Measurements from ENCODE around the gene LONP2. TPM values are rescaled to one million over a fixed set of nuclear protein-coding genes. Genes with fewer than 3 reads are reported as not detected.
"Not testable (repeated sequence)": the region's sequence is repeated elsewhere in the genome, so short reads cannot be mapped to it uniquely, and the experiment has no call there.

Gene LONP2
- total RNA-seq, 2 experiments from 2014 or later, result 50.3 to 51.6 TPM

DNA sequence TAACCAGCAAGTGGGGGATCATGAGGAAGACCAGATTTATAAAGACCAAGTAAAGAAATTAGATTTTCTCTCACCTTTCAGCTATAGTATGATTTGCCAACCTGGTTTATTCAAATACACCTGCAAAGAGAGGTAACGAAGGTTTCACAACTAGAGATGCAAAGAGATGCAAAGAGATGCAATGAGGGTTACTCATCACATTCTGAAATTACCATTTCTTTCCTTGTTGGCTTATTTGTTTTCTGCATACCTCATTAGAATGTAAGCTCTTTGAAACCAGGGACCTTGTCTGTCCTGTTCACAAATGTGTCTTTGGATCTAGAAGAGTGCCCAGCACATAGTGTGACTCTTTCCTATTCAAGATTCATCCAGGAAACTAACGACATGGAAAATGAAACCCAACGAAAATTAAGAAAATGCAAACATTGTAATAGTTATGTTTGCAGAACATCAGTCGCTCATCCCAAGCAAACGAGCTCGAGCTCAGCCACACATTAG is 9.0 kb upstream of the LONP2 start:
- H3K36me3 Mint-ChIP-seq (ENCODE audit: low read depth), result no peaks in the 10 kb centered on the region
- TF ChIP-seq CTCF (IDR thresholded peaks at IDR 0.05), result no peak
- CTCF ChIA-PET, result interaction anchor here (2.5 kb wide), 1 partner anchor 388 kb away, joined by 8 read pairs; no protein-coding TSS in a partner anchor
- no peak overlapping the region for H3K4me3 Mint-ChIP-seq
- DNase-seq, result no peak
- POLR2A ChIA-PET, result interaction anchor here (1.3 kb wide), 1 partner anchor 11 kb away, joined by 4 read pairs; no protein-coding TSS in a partner anchor
- H3K27ac Mint-ChIP-seq, result no peak overlapping the region
- peaks cover 23% of the 10 kb centered on the region for H3K4me1 Mint-ChIP-seq (ENCODE audit: low read depth)
- H3K9me3 Mint-ChIP-seq, result peaks cover 4% of the 10 kb centered on the region
- H3K27me3 Mint-ChIP-seq, result no peaks in the 10 kb centered on the region
- ATAC-seq, result no peak
- intact Hi-C loops (cut with micrococcal nuclease), result loop anchor here (10.0 kb wide), 1 partner anchor 390 kb away; no protein-coding TSS in a partner anchor

DNA sequence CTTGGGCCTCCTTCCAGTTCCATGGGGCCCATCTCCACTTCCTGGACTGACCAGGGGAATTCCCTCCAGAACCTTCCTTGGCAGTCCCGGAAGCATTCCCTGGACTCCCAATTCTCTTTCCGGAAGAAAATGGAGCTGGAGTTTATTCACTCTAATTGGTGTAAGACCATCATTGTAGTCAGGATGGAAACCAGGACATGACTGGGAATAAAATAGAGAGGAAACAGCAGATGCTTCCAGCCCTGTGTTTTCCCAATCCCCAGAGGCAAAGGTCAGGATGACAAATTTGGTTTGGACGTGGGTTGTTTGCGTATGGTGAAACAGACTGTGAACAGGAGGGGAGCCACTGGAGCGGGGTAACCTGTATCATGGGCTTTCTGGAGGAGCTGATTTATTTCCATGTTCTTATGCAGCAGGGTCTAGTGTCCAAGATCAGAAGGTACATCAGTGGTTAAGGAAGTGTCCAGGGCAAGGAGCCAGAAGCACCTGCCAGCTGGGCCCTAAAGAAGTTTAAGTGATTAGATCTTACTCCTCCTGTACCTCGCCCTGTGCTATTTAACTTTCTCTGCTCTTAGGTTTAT is 8.5 kb upstream of the LONP2 start:
- H3K9me3 Mint-ChIP-seq, result peaks cover 6% of the 10 kb centered on the region
- H3K36me3 Mint-ChIP-seq (ENCODE audit: low read depth), result no peaks in the 10 kb centered on the region
- H3K27me3 Mint-ChIP-seq, result no peaks in the 10 kb centered on the region
- CTCF ChIA-PET, result interaction anchor here (1.5 to 2.5 kb wide), 2 partner anchors 388 to 394 kb away, joined by 6 to 8 read pairs; no protein-coding TSS in a partner anchor
- intact Hi-C loops (cut with micrococcal nuclease), result loop anchor here (10.0 kb wide), 1 partner anchor 389 kb away; no protein-coding TSS in a partner anchor
- DNase-seq (no peak), ATAC-seq (no peak)
- peaks cover 23% of the 10 kb centered on the region for H3K4me1 Mint-ChIP-seq (ENCODE audit: low read depth)
- H3K4me3 Mint-ChIP-seq, result no peak overlapping the region
- no peak overlapping the region for H3K27ac Mint-ChIP-seq
- POLR2A ChIA-PET, result interaction anchor here (1.3 kb wide), 1 partner anchor 11 kb away, joined by 4 read pairs; no protein-coding TSS in a partner anchor
- no peak for TF ChIP-seq CTCF (IDR thresholded peaks at IDR 0.05)

- peaks cover 21% of the 10 kb centered on the region for H3K4me1 Mint-ChIP-seq (ENCODE audit: low read depth)
- H3K27ac Mint-ChIP-seq, result no peak overlapping the region
- CTCF ChIA-PET, result interaction anchor here (1.5 to 2.5 kb wide), 2 partner anchors 387 to 394 kb away, joined by 6 to 8 read pairs; no protein-coding TSS in a partner anchor
- TF ChIP-seq CTCF (IDR thresholded peaks at IDR 0.05), result no peak
- no peaks in the 10 kb centered on the region for H3K27me3 Mint-ChIP-seq
- ATAC-seq, result no peak
- no peak for DNase-seq
- no peak overlapping the region for H3K4me3 Mint-ChIP-seq
- no peaks in the 10 kb centered on the region for H3K36me3 Mint-ChIP-seq (ENCODE audit: low read depth)
- intact Hi-C loops (cut with micrococcal nuclease), result loop anchor here (10.0 kb wide), 1 partner anchor 389 kb away; no protein-coding TSS in a partner anchor
- POLR2A ChIA-PET, result interaction anchor here (1.3 kb wide), 1 partner anchor 12 kb away, joined by 4 read pairs; no protein-coding TSS in a partner anchor
- H3K9me3 Mint-ChIP-seq, result peaks cover 8% of the 10 kb centered on the region
These were observed 7.8 kb upstream of the LONP2 start for GRCh38 chr16:48236286-48236685.

DNA sequence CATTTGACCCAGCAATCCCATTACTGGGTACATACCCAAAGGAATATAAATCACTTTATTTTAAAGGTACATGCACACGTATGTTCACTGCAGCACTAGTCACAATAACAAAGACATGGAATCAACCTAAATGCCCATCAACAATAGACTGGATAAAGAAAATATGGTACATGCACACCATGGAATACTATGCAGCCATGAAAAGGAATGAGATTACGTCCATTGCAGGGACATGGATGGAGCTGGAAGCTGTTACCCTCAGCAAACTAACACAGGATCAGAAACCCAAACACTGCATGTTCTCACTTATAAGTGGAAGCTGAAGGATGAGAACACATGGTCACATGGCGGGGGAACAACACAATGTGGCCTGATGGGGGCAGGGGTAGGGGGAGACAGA is 4.0 kb upstream of the LONP2 start:
- H3K36me3 Mint-ChIP-seq (ENCODE audit: low read depth); intact Hi-C loops (cut with micrococcal nuclease); CTCF ChIA-PET; H3K4me1 Mint-ChIP-seq (ENCODE audit: low read depth); POLR2A ChIA-PET; ATAC-seq; H3K9me3 Mint-ChIP-seq; H3K4me3 Mint-ChIP-seq; DNase-seq; H3K27ac Mint-ChIP-seq; H3K27me3 Mint-ChIP-seq: not testable (repeated sequence)

- peaks cover 9% of the 10 kb centered on the region for H3K9me3 Mint-ChIP-seq
- peaks cover 2% of the 10 kb centered on the region for H3K36me3 Mint-ChIP-seq (ENCODE audit: low read depth)
- H3K4me3 Mint-ChIP-seq, result peak overlapping the region; percentile 90
- DNase-seq, result no peak
- intact Hi-C loops (cut with micrococcal nuclease), result no loop called here
- no peaks in the 10 kb centered on the region for H3K27me3 Mint-ChIP-seq
- ChIA-PET CTCF (interaction anchor here (1.1 to 1.4 kb wide), 2 partner anchors 378 to 385 kb away, joined by 3 to 6 read pairs; no protein-coding TSS in a partner anchor), POLR2A (interaction anchor here (1.1 to 1.2 kb wide), 2 partner anchors 12 to 13 kb away, joined by 4 read pairs; no protein-coding TSS in a partner anchor)
- TF ChIP-seq CTCF (IDR thresholded peaks at IDR 0.05), result no peak
- H3K4me1 Mint-ChIP-seq (ENCODE audit: low read depth), result peaks cover 30% of the 10 kb centered on the region
- H3K27ac Mint-ChIP-seq, result peak overlapping the region; percentile 89
- ATAC-seq, result no peak
These were observed 729 bp downstream of the LONP2 start for GRCh38 chr16:48244863-48245195.

Measured in activated CD8-positive, alpha-beta T cell treated with anti-CD3 and anti-CD28 coated beads for 36 hours (primary cell).